Stimulated activated naive CD8-positive, alpha-beta T cell treated with anti-CD3 and anti-CD28 coated beads, Interleukin-15, amount 100 ng/mL, for 72 hours (primary cell): ENCODE measurements around the gene ZBTB46.
"Not testable (repeated sequence)": the region's sequence is repeated elsewhere in the genome, so short reads cannot be mapped to it uniquely, and the experiment has no call there.

ENCODE experiments used
- ATAC-seq: fragments of 150-1000 bp; cut with Tn5 transposase; 2 replicates; pipeline ENCODE4 v1.10.0; 2021; ENCODE audit warnings: mild to moderate bottlenecking, moderate library complexity
- DNase-seq, 2 donors: peaks; one replicate each; pipeline ENCODE4 v3.0.0; 2021 to 2022
- H3K27ac Mint-ChIP-seq, 2 donors: one replicate each; pipeline ENCODE4 v1.8.0; 2022; ENCODE audit warnings: mild to moderate bottlenecking in 2 of 2, mixed read lengths in 2 of 2, moderate library complexity in 2 of 2
- H3K27me3 Mint-ChIP-seq: one replicate; pipeline ENCODE4 v1.8.0; 2022; ENCODE audit warnings: mixed read lengths
- H3K4me1 Mint-ChIP-seq: one replicate; pipeline ENCODE4 v1.8.0; 2022; ENCODE audit warnings: mild to moderate bottlenecking, mixed read lengths
- H3K4me3 Mint-ChIP-seq, 2 donors: one replicate each; pipeline ENCODE4 v1.8.0; 2022; ENCODE audit warnings: mild to moderate bottlenecking in 2 of 2, mixed read lengths in 2 of 2, moderate library complexity in 1 of 2
- H3K9me3 Mint-ChIP-seq, 2 donors: one replicate each; pipeline ENCODE4 v1.8.0; 2022; ENCODE audit warnings: mixed read lengths in 2 of 2

Gene ZBTB46

DNA sequence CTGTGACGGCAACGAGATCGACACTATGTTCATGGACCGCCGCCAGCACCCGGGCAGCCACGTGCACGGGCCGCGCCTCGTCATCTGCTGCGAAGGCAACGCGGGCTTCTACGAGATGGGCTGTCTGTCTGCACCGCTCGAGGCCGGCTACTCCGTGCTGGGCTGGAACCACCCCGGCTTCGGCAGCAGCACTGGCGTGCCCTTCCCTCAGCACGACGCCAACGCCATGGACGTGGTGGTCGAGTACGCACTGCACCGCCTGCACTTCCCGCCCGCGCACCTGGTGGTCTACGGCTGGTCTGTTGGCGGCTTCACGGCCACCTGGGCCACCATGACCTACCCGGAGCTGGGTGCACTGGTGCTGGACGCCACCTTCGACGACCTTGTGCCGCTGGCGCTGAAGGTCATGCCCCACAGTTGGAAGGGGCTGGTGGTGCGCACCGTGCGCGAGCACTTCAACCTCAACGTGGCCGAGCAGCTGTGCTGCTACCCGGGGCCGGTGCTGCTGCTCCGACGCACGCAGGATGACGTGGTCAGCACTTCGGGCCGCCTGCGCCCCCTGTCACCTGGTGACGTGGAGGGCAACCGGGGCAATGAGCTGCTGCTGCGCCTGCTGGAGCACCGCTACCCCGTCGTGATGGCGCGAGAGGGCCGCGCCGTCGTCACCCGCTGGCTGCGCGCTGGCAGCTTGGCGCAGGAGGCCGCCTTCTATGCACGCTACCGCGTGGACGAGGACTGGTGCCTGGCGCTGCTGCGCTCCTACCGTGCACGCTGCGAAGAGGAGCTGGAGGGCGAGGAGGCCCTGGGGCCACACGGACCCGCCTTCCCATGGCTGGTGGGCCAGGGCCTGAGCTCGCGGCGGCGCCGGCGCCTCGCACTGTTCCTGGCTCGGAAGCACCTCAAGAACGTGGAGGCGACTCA is 31.2 kb upstream of the ZBTB46 start:
- Mint-ChIP-seq H3K4me1 (peaks cover 61% of the 10 kb centered on the region), H3K9me3 (no peaks in the 10 kb centered on the region), H3K4me3 (no peak overlapping the region), H3K27ac (no peak overlapping the region), H3K27me3 (no peaks in the 10 kb centered on the region)
- DNase-seq (no peak), ATAC-seq (no peak)

GRCh38 chr20:63861365-63861934 is 30.4 kb upstream of the ZBTB46 start, which contains the start of gene ABHD16B:
TSS of gene ABHD16B (plus strand) at chr20:63861498. CDS start at chr20:63861541, 43 bp downstream.
- Mint-ChIP-seq H3K4me1 (peaks cover 64% of the 10 kb centered on the region), H3K9me3 (no peaks in the 10 kb centered on the region), H3K4me3 (no peak within 1 kb of the TSS), H3K27me3 (no peaks in the 10 kb centered on the region), H3K27ac (peak within 1 kb of the TSS in 1 of 2 donors; percentile 89)
- ATAC-seq, result no peak
- no peak for DNase-seq

GRCh38 chr20:63860325-63861051 is 29.4 kb upstream of the ZBTB46 start:
- H3K4me1 Mint-ChIP-seq, result peaks cover 56% of the 10 kb centered on the region
- ATAC-seq (no peak), DNase-seq (no peak)
- no peak overlapping the region for H3K4me3 Mint-ChIP-seq
- H3K9me3 Mint-ChIP-seq, result no peaks in the 10 kb centered on the region
- H3K27me3 Mint-ChIP-seq, result no peaks in the 10 kb centered on the region
- H3K27ac Mint-ChIP-seq, result peak overlapping the region in 1 of 2 donors; percentile 19

DNA sequence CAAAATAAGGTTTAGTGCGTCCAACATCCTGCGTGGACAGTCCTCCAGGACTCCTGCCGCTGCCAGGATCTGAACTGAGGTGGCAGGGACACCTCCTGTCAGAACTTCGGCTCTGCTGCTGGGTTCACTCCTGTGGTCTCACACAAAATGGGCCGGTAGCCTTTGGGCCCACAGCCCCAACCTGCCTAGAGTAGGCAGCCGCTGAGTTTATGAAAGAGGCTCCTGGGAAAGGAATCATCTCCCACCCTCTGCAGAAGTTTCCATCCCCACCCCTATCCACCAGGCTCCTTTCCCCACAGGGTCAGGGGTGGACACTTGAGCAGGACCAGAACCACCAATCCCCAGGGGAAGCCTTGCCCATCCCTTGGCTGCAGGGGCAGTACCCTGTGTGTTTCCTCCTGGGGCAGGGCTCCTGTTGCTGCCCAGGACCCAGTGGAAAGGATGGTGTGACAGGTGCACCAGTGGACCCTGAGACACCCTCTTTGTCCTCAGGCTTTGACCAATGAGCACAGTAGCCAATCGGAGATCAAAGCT is 28.2 kb upstream of the ZBTB46 start:
- Mint-ChIP-seq H3K27ac (peak overlapping the region; percentile 57 to 95), H3K4me3 (peak overlapping the region; percentile 58 to 76), H3K27me3 (no peaks in the 10 kb centered on the region), H3K4me1 (peaks cover 60% of the 10 kb centered on the region), H3K9me3 (no peaks in the 10 kb centered on the region)
- DNase-seq (no peak), ATAC-seq (no peak)

- ATAC-seq (peak; percentile 24), DNase-seq (no peak)
- Mint-ChIP-seq H3K4me3 (peak overlapping the region; percentile 58 to 76), H3K9me3 (no peaks in the 10 kb centered on the region), H3K4me1 (peaks cover 61% of the 10 kb centered on the region), H3K27ac (peak overlapping the region; percentile 74 to 95), H3K27me3 (no peaks in the 10 kb centered on the region)
Observed at GRCh38 chr20:63858393-63859165, 27.5 kb upstream of the ZBTB46 start.

DNA sequence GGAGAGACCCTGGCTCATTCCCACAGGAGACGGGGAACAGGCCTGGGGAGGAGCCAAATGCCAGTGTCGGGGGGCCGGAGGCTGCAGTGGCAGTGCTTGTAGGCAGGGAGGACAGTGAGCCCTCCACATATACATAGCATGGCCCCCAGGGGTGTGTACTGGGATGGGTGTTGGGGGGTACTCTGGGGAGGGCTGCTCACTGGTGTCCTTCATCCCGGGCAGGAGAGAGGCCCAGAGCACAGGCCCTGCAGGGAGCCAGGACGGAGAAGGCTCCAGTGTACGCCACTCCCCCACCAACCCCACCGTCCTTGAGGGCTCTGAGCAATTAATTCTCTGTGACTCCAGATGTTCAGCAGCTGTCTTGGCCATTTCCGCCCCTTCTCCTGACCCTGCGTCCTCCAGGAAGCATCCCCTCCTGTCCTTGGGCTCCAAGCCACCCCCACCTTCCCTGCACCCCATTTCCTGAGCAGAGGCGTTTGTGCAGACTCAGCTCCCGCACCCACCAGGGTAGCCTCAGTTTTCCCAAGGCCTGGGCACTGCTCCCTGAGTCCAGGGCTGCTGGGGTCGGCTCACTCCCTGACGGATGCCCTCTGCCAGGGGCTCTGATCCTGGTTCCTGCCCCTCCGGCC is 26.8 kb upstream of the ZBTB46 start:
- ATAC-seq (peak; percentile 22), DNase-seq (no peak)
- Mint-ChIP-seq H3K9me3 (no peaks in the 10 kb centered on the region), H3K27me3 (no peaks in the 10 kb centered on the region), H3K4me1 (peaks cover 58% of the 10 kb centered on the region), H3K27ac (peak overlapping the region in 1 of 2 donors; percentile 95), H3K4me3 (peak overlapping the region in 1 of 2 donors; percentile 76)

- no peak overlapping the region for H3K4me3 Mint-ChIP-seq
- H3K27ac Mint-ChIP-seq, result no peak overlapping the region
- no peak for DNase-seq
- no peak for ATAC-seq
- H3K9me3 Mint-ChIP-seq, result no peaks in the 10 kb centered on the region
- peaks cover 69% of the 10 kb centered on the region for H3K4me1 Mint-ChIP-seq
- H3K27me3 Mint-ChIP-seq, result peaks cover 12% of the 10 kb centered on the region
Observed at GRCh38 chr20:63856098-63856511, 25.0 kb upstream of the ZBTB46 start.

DNA sequence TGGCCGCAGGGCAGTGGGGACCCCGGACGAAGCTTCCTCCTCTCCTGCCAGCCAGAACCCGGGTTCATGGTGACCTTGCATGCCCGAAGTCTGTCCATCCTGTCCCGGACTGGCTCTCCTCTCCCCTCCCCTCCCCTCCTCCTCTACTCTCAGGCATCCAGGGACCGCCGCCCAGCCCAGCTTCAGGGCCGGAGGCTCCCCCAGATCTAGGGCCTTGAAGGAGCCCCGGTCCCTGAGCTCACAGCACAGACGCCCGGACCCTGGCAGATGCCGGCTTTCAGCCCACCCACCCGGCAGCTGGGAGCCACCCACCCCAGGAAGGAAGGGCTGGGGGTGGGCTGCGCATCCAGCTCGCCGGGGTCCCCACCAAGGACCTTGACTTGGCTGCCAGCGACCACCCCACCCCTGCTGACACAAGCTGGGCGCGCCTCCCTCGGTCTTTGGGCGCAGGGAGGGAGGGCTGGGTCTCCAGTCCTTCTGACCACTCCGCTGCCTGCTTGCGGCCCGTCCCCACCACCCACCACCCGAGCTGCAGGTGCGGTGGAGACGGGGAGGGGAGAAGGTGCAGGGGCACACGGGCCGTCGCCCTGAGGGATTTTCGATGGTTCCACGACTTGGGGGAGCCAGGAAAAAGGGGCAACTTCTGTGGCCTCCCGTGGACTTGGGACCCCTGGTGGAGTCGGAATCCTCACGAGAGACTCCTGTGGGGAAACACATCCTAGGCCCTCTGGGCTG is 24.5 kb upstream of the ZBTB46 start:
- peaks cover 69% of the 10 kb centered on the region for H3K4me1 Mint-ChIP-seq
- no peak overlapping the region for H3K4me3 Mint-ChIP-seq
- peaks cover 17% of the 10 kb centered on the region for H3K27me3 Mint-ChIP-seq
- DNase-seq (no peak), ATAC-seq (no peak)
- peak overlapping the region in 1 of 2 donors; percentile 34 for H3K27ac Mint-ChIP-seq
- H3K9me3 Mint-ChIP-seq, result no peaks in the 10 kb centered on the region

- Mint-ChIP-seq H3K4me3 (no peak overlapping the region), H3K27ac (peak overlapping the region in 1 of 2 donors; percentile 59), H3K9me3 (no peaks in the 10 kb centered on the region), H3K27me3 (peaks cover 20% of the 10 kb centered on the region), H3K4me1 (peaks cover 70% of the 10 kb centered on the region)
- no peak for DNase-seq
- ATAC-seq, result no peak
Observed at GRCh38 chr20:63854766-63855362, 23.8 kb upstream of the ZBTB46 start.

- no peaks in the 10 kb centered on the region for H3K9me3 Mint-ChIP-seq
- peaks cover 20% of the 10 kb centered on the region for H3K27me3 Mint-ChIP-seq
- peaks cover 65% of the 10 kb centered on the region for H3K4me1 Mint-ChIP-seq
- peak overlapping the region; percentile 33 to 59 for H3K27ac Mint-ChIP-seq
- H3K4me3 Mint-ChIP-seq, result peak overlapping the region in 1 of 2 donors; percentile 59
- DNase-seq (no peak), ATAC-seq (no peak)
Observed at GRCh38 chr20:63854069-63854765, 23.2 kb upstream of the ZBTB46 start.

- H3K4me3 Mint-ChIP-seq, ATAC-seq, H3K9me3 Mint-ChIP-seq, DNase-seq: not testable (repeated sequence)
- Mint-ChIP-seq H3K27ac (peak overlapping the region in 1 of 2 donors; percentile 33), H3K4me1 (peaks cover 60% of the 10 kb centered on the region), H3K27me3 (peaks cover 20% of the 10 kb centered on the region)
Observed at GRCh38 chr20:63853733-63854068, 22.6 kb upstream of the ZBTB46 start.

- H3K27ac Mint-ChIP-seq, DNase-seq, H3K4me3 Mint-ChIP-seq, H3K9me3 Mint-ChIP-seq, ATAC-seq: not testable (repeated sequence)
- Mint-ChIP-seq H3K4me1 (peaks cover 38% of the 10 kb centered on the region), H3K27me3 (peaks cover 20% of the 10 kb centered on the region)
Observed at GRCh38 chr20:63851548-63851943, 20.5 kb upstream of the ZBTB46 start.
